H1 (cell line): ENCODE data around the gene CCDC88C.

Experiments
- CBX5 ChIP-seq: fragments of 300-800, 300-1000 bp; sonication (generic); IDR thresholded peaks from 2 replicates; pipeline ENCODE4 v1.7.1; 2016; ENCODE audit warnings: antibody characterized with exemption, low read length, low read depth
- EGR1 ChIP-seq: IDR thresholded peaks from 2 replicates; pipeline ENCODE4 v1.6.1; 2011; ENCODE audit warnings: low read depth, low read length, borderline replicate concordance
- EP300 ChIP-seq, 2 experiments: IDR thresholded peaks; 1 replicate in 1 of 2; 2 replicates in 1 of 2; pipeline ENCODE4 v1.6.1; 2011 to 2012; ENCODE audit warnings: low read depth in 2 of 2, low read length in 2 of 2, mild to moderate bottlenecking in 2 of 2, borderline replicate concordance in 1 of 2, inconsistent platforms in 1 of 2, moderate library complexity in 1 of 2
- EZH2 ChIP-seq: fragments of 200-600 bp; sonication (generic); IDR thresholded peaks from 2 replicates; pipeline ENCODE4 v1.7.1; 2012; ENCODE audit warnings: low read depth, mild to moderate bottlenecking, moderate library complexity, low read length, inconsistent platforms; ENCODE audit not compliant: severe bottlenecking
- FOSL1 ChIP-seq: IDR thresholded peaks from 2 replicates; pipeline ENCODE4 v1.6.1; 2011; ENCODE audit warnings: mild to moderate bottlenecking, low read depth, low read length, moderate library complexity; ENCODE audit not compliant: insufficient read depth
- GABPA ChIP-seq: IDR thresholded peaks from 2 replicates; pipeline ENCODE4 v1.6.1; 2011; ENCODE audit warnings: mild to moderate bottlenecking, low read length, moderate library complexity, borderline replicate concordance; ENCODE audit not compliant: insufficient read depth
- HDAC6 ChIP-seq: IDR thresholded peaks from one replicate; pipeline ENCODE4 v1.7.1; 2012; ENCODE audit warnings: low read depth, mild to moderate bottlenecking, inconsistent platforms, low read length, moderate library complexity
- POLR2A ChIP-seq, 2 experiments: IDR thresholded peaks; 1 replicate in 1 of 2; 2 replicates in 1 of 2; pipeline ENCODE4 v1.6.1; 2011; ENCODE audit warnings: low read depth in 2 of 2, low read length in 2 of 2, mild to moderate bottlenecking in 2 of 2; ENCODE audit errors: control extremely low read depth in 1 of 2
- RFX5 ChIP-seq: IDR thresholded peaks from 2 replicates; pipeline ENCODE4 v1.6.1; 2011; ENCODE audit warnings: low read depth, low read length, improper control_type of control experiment, borderline replicate concordance
- SP1 ChIP-seq: IDR thresholded peaks from 2 replicates; pipeline ENCODE4 v1.6.1; 2011; ENCODE audit warnings: low read depth, low read length
- SP2 ChIP-seq: IDR thresholded peaks from 2 replicates; pipeline ENCODE4 v1.6.1; 2012; ENCODE audit warnings: mild to moderate bottlenecking, low read length, inconsistent platforms
- YY1 ChIP-seq: IDR thresholded peaks from 2 replicates; pipeline ENCODE4 v1.6.1; 2011; ENCODE audit warnings: low read depth, mild to moderate bottlenecking, low read length
- TF ChIP-seq, protein P1 (sequence below), 3 experiments: IDR thresholded peaks; 1 replicate in 2 of 3; 2 replicates in 1 of 3; pipeline versions ENCODE4 v1.5.1 to v1.6.1; 2011; ENCODE audit warnings: low read length in 3 of 3, mild to moderate bottlenecking in 3 of 3, inconsistent platforms in 2 of 3, low read depth in 1 of 3, moderate library complexity in 1 of 3; ENCODE audit not compliant: insufficient read depth in 1 of 3; ENCODE audit errors: control extremely low read depth in 1 of 3

DNA sequence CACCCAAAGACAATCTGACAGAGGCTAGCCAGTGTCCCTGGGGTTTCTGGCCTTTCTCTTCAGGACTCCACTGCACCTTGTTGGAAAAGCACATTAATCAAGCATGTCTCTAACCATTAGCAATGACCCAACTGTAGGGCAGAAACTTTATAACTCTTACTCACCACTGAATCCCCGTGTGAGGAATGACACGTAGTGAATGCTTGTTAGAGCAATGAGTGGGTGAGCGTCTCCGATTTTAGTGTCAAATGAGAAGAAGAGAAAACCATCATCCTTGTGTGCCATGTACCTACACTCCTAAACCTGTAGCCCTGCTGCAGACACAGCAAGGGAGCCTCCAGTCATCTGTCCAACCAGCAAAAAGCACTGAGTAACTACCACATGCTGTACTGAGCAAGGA is 116.7 kb downstream of the CCDC88C start:
- no peak for TF ChIP-seq EGR1
- no peak for TF ChIP-seq RFX5
- no peak for TF ChIP-seq POLR2A (IDR thresholded peaks at IDR 0.05; ENCODE audit: control extremely low read depth in 1 of 2, low read depth in 2 of 2, low read length in 2 of 2)
- TF ChIP-seq SP2, result no peak
- TF ChIP-seq SP1, result no peak
- TF ChIP-seq CBX5, result no peak
- no peak for TF ChIP-seq YY1
- TF ChIP-seq EP300 (IDR thresholded peaks at IDR 0.05; ENCODE audit: borderline replicate concordance in 1 of 2, low read depth in 2 of 2, low read length in 2 of 2), result no peak
- TF ChIP-seq, protein P1, sequence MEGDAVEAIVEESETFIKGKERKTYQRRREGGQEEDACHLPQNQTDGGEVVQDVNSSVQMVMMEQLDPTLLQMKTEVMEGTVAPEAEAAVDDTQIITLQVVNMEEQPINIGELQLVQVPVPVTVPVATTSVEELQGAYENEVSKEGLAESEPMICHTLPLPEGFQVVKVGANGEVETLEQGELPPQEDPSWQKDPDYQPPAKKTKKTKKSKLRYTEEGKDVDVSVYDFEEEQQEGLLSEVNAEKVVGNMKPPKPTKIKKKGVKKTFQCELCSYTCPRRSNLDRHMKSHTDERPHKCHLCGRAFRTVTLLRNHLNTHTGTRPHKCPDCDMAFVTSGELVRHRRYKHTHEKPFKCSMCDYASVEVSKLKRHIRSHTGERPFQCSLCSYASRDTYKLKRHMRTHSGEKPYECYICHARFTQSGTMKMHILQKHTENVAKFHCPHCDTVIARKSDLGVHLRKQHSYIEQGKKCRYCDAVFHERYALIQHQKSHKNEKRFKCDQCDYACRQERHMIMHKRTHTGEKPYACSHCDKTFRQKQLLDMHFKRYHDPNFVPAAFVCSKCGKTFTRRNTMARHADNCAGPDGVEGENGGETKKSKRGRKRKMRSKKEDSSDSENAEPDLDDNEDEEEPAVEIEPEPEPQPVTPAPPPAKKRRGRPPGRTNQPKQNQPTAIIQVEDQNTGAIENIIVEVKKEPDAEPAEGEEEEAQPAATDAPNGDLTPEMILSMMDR (IDR thresholded peaks at IDR 0.05; ENCODE audit: control extremely low read depth in 1 of 3, insufficient read depth in 1 of 3, low read depth in 1 of 3, low read length in 3 of 3), result no peak
- TF ChIP-seq EZH2, result no peak
- no peak for TF ChIP-seq GABPA
- TF ChIP-seq FOSL1, result no peak
- no peak for TF ChIP-seq HDAC6
